ENCODE measurements around the gene COX7B2.

The COX7B2 gene

GRCh38 chr4:46886711-46887110 lies 22.3 kb downstream of the COX7B2 start:
- no peak for DNase-seq

GRCh38 chr4:46878641-46879040 lies 30.4 kb downstream of the COX7B2 start:
- DNase-seq: no peak

- DNase-seq: no peak
Observed at GRCh38 chr4:46874811-46875210, 34.2 kb downstream of the COX7B2 start.

GRCh38 chr4:46870411-46870810 lies 38.6 kb downstream of the COX7B2 start:
- DNase-seq: no peak

GRCh38 chr4:46856333-46856732 lies 52.7 kb downstream of the COX7B2 start:
- DNase-seq: no peak

GRCh38 chr4:46852800-46853199 lies 56.2 kb downstream of the COX7B2 start:
- DNase-seq: no peak

- DNase-seq: no peak
Observed at GRCh38 chr4:46850026-46850425, 59.0 kb downstream of the COX7B2 start.

GRCh38 chr4:46844325-46844917 lies 64.6 kb downstream of the COX7B2 start:
- DNase-seq: peak; percentile 19 to 47

- peak in 1 of 2 donors; percentile 21 for DNase-seq
Observed at GRCh38 chr4:46839128-46839527, 69.9 kb downstream of the COX7B2 start.

GRCh38 chr4:46837639-46838038 lies 71.4 kb downstream of the COX7B2 start:
- DNase-seq: no peak

GRCh38 chr4:46836584-46836983 lies 72.5 kb downstream of the COX7B2 start:
- no peak for DNase-seq

GRCh38 chr4:46830971-46831454 lies 78.0 kb downstream of the COX7B2 start:
- no peak for DNase-seq

GRCh38 chr4:46820154-46820553 lies 88.9 kb downstream of the COX7B2 start:
- DNase-seq: no peak

- DNase-seq: no peak
Observed at GRCh38 chr4:46819095-46819494, 90.0 kb downstream of the COX7B2 start.

- no peak for DNase-seq
Observed at GRCh38 chr4:46818604-46819003, 90.4 kb downstream of the COX7B2 start.

- DNase-seq: no peak
Observed at GRCh38 chr4:46817806-46818205, 91.2 kb downstream of the COX7B2 start.

GRCh38 chr4:46804781-46805413 lies 104.1 kb downstream of the COX7B2 start:
- no peak for DNase-seq

GRCh38 chr4:46793036-46793435 lies 116.0 kb downstream of the COX7B2 start:
- no peak for DNase-seq

GRCh38 chr4:46781434-46782092 lies 127.5 kb downstream of the COX7B2 start:
- no peak for DNase-seq

- no peak for DNase-seq
Observed at GRCh38 chr4:46765465-46765864, 143.6 kb downstream of the COX7B2 start.

- no peak for DNase-seq
Observed at GRCh38 chr4:46730075-46730474, 179.0 kb downstream of the COX7B2 start.

GRCh38 chr4:46720055-46720454 lies 189.0 kb downstream of the COX7B2 start:
- DNase-seq: no peak

GRCh38 chr4:46717950-46718349 lies 191.1 kb downstream of the COX7B2 start:
- DNase-seq: no peak

GRCh38 chr4:46715468-46715867 lies 193.6 kb downstream of the COX7B2 start:
- no peak for DNase-seq

Data from CD4-positive, alpha-beta T cell treated with Interleukin-4 for 1 hour (primary cell).